CD4-positive, alpha-beta T cell treated with Interleukin-4 for 1 hour (primary cell): Measurements from ENCODE around the gene TMEM94.
"Not testable (repeated sequence)": the region's sequence is repeated elsewhere in the genome, so short reads cannot be mapped to it uniquely, and the experiment has no call there.

Experiments
- DNase-seq, 2 donors: peaks; one replicate each; pipeline ENCODE4 v3.0.0-alpha.2; 2020 to 2022

Gene TMEM94

GRCh38 chr17:75447951-75448856 lies 8.2 kb upstream of the TMEM94 start:
- no peak for DNase-seq

GRCh38 chr17:75450270-75450669 lies 6.2 kb upstream of the TMEM94 start:
- no peak for DNase-seq

GRCh38 chr17:75454193-75454592 lies 2.2 kb upstream of the TMEM94 start:
- DNase-seq, result no peak

- DNase-seq, result not testable (repeated sequence)
Observed at GRCh38 chr17:75454672-75455071, 1.8 kb upstream of the TMEM94 start.

- DNase-seq, result no peak
Observed at GRCh38 chr17:75456039-75456416, 407 bp upstream of the TMEM94 start.

- DNase-seq, result peak in 1 of 2 donors; percentile 5
Observed at GRCh38 chr17:75457047-75457654, 716 bp downstream of the TMEM94 start.

- no peak for DNase-seq
Observed at GRCh38 chr17:75459246-75459589, 2.8 kb downstream of the TMEM94 start.

- DNase-seq, result no peak
Observed at GRCh38 chr17:75459590-75460267, 3.3 kb downstream of the TMEM94 start.

- DNase-seq, result no peak
Observed at GRCh38 chr17:75460295-75460694, 3.9 kb downstream of the TMEM94 start.

GRCh38 chr17:75463603-75464002 lies 7.2 kb downstream of the TMEM94 start:
- DNase-seq, result no peak

GRCh38 chr17:75465039-75465438 lies 8.6 kb downstream of the TMEM94 start:
- no peak for DNase-seq

- no peak for DNase-seq
Observed at GRCh38 chr17:75468291-75468754, 11.9 kb downstream of the TMEM94 start.

- DNase-seq, result no peak
Observed at GRCh38 chr17:75468779-75469373, 12.4 kb downstream of the TMEM94 start.

GRCh38 chr17:75471207-75471606 lies 14.8 kb downstream of the TMEM94 start:
- DNase-seq, result no peak

- DNase-seq, result no peak
Observed at GRCh38 chr17:75472119-75472518, 15.7 kb downstream of the TMEM94 start.

GRCh38 chr17:75473246-75473645 lies 16.8 kb downstream of the TMEM94 start:
- no peak for DNase-seq

- no peak for DNase-seq
Observed at GRCh38 chr17:75474736-75475135, 18.3 kb downstream of the TMEM94 start.

- no peak for DNase-seq
Observed at GRCh38 chr17:75475144-75475835, 18.9 kb downstream of the TMEM94 start.

GRCh38 chr17:75475851-75476250 lies 19.4 kb downstream of the TMEM94 start:
- DNase-seq, result no peak

GRCh38 chr17:75476271-75476671 lies 19.8 kb downstream of the TMEM94 start:
- DNase-seq, result no peak

- no peak for DNase-seq
Observed at GRCh38 chr17:75476752-75477489, 20.5 kb downstream of the TMEM94 start.

- not testable (repeated sequence) for DNase-seq
Observed at GRCh38 chr17:75477490-75477862, 21.0 kb downstream of the TMEM94 start.
